Activated naive CD8-positive, alpha-beta T cell (primary cell): Measurements from ENCODE around the gene RUVBL2.

Experiments
- H3K27ac Mint-ChIP-seq: one replicate; pipeline ENCODE4 v1.8.0; 2021; ENCODE audit warnings: mixed read lengths
- H3K27me3 Mint-ChIP-seq: one replicate; pipeline ENCODE4 v1.8.0; 2021; ENCODE audit warnings: mixed read lengths
- H3K36me3 Mint-ChIP-seq: one replicate; pipeline ENCODE4 v1.8.0; 2021; ENCODE audit warnings: mixed read lengths
- H3K4me1 Mint-ChIP-seq: one replicate; pipeline ENCODE4 v1.8.0; 2021; ENCODE audit warnings: low read depth, mixed read lengths
- H3K4me3 Mint-ChIP-seq: one replicate; pipeline ENCODE4 v1.8.0; 2021; ENCODE audit warnings: mild to moderate bottlenecking, mixed read lengths
- H3K9me3 Mint-ChIP-seq: one replicate; pipeline ENCODE4 v1.8.0; 2021; ENCODE audit warnings: low read depth, mixed read lengths

RUVBL2 gene

GRCh38 chr19:48993175-48994034, at the start of gene RUVBL2, which contains the start of gene GYS1:
Gene RUVBL2, plus strand, starts transcription at chr19:48993887. Its CDS starts 25 bp downstream, at chr19:48993912.
Gene GYS1, minus strand, starts transcription at chr19:48993309. Its CDS starts 197 bp downstream, at chr19:48993112.
- H3K27ac Mint-ChIP-seq: peak within 1 kb of the TSS; percentile 98
- no peaks in the 10 kb centered on the region for H3K9me3 Mint-ChIP-seq
- H3K4me1 Mint-ChIP-seq: peaks cover 33% of the 10 kb centered on the region

GRCh38 chr19:48945415-48945814, 48.3 kb upstream of the RUVBL2 start:
- H3K27ac Mint-ChIP-seq: no peak overlapping the region

More at GRCh38 chr19:48993175-48994034, at the start of gene RUVBL2, which contains the start of gene GYS1:
- Mint-ChIP-seq H3K4me3 (peak within 1 kb of the TSS; percentile 97), H3K27me3 (no peaks in the 10 kb centered on the region), H3K36me3 (peaks cover 6% of the 10 kb centered on the region)

DNA sequence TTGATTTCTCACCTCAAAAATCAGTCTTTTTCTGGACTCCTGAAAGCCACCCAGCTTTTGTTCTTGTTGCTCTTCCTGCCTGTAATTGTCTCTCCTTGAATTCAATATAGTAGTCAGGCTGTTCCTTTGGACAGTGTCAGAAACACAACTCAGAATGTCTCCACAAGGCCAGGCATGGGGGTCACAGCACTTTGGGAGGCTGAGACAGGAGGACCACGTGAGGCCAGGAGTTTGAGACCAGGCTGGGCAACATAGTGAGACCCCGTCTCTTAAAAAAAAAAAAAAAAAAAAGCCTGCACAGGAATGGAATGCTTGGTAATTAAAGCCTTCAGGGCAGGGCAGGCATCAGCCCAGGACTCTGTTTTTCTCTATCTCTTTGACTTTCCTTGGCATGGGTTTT, 47.9 kb upstream of the RUVBL2 start:
- Mint-ChIP-seq H3K36me3 (peaks cover 6% of the 10 kb centered on the region), H3K4me3 (no peak overlapping the region), H3K27me3 (no peaks in the 10 kb centered on the region), H3K9me3 (no peaks in the 10 kb centered on the region), H3K4me1 (no peaks in the 10 kb centered on the region), H3K27ac (no peak overlapping the region)

More at GRCh38 chr19:48945415-48945814, 48.3 kb upstream of the RUVBL2 start:
- peaks cover 7% of the 10 kb centered on the region for H3K36me3 Mint-ChIP-seq
- no peaks in the 10 kb centered on the region for H3K4me1 Mint-ChIP-seq
- no peaks in the 10 kb centered on the region for H3K9me3 Mint-ChIP-seq
- H3K4me3 Mint-ChIP-seq: no peak overlapping the region
- H3K27me3 Mint-ChIP-seq: no peaks in the 10 kb centered on the region

GRCh38 chr19:48946463-48947257, 47.0 kb upstream of the RUVBL2 start:
- H3K36me3 Mint-ChIP-seq: no peaks in the 10 kb centered on the region
- no peak overlapping the region for H3K4me3 Mint-ChIP-seq
- no peaks in the 10 kb centered on the region for H3K4me1 Mint-ChIP-seq
- H3K27ac Mint-ChIP-seq: no peak overlapping the region
- H3K9me3 Mint-ChIP-seq: no peaks in the 10 kb centered on the region
- no peaks in the 10 kb centered on the region for H3K27me3 Mint-ChIP-seq

- H3K27me3 Mint-ChIP-seq: no peaks in the 10 kb centered on the region
- H3K36me3 Mint-ChIP-seq: no peaks in the 10 kb centered on the region
- H3K4me3 Mint-ChIP-seq: no peak overlapping the region
- no peaks in the 10 kb centered on the region for H3K9me3 Mint-ChIP-seq
- no peaks in the 10 kb centered on the region for H3K4me1 Mint-ChIP-seq
- H3K27ac Mint-ChIP-seq: no peak overlapping the region
These were observed 46.5 kb upstream of the RUVBL2 start for GRCh38 chr19:48947258-48947542.

- H3K27ac Mint-ChIP-seq: no peak overlapping the region
These were observed 43.5 kb upstream of the RUVBL2 start for GRCh38 chr19:48950159-48950558.

GRCh38 chr19:48950830-48951519, 42.7 kb upstream of the RUVBL2 start:
- Mint-ChIP-seq H3K36me3 (no peaks in the 10 kb centered on the region), H3K4me1 (peaks cover 10% of the 10 kb centered on the region), H3K4me3 (no peak overlapping the region), H3K27me3 (no peaks in the 10 kb centered on the region), H3K9me3 (no peaks in the 10 kb centered on the region), H3K27ac (no peak overlapping the region)

More at GRCh38 chr19:48950159-48950558, 43.5 kb upstream of the RUVBL2 start:
- Mint-ChIP-seq H3K9me3 (no peaks in the 10 kb centered on the region), H3K4me1 (peaks cover 3% of the 10 kb centered on the region), H3K4me3 (no peak overlapping the region), H3K27me3 (no peaks in the 10 kb centered on the region), H3K36me3 (no peaks in the 10 kb centered on the region)

- Mint-ChIP-seq H3K27me3 (no peaks in the 10 kb centered on the region), H3K4me3 (peak overlapping the region; percentile 5)
These were observed 40.5 kb upstream of the RUVBL2 start for GRCh38 chr19:48953141-48953540.

DNA sequence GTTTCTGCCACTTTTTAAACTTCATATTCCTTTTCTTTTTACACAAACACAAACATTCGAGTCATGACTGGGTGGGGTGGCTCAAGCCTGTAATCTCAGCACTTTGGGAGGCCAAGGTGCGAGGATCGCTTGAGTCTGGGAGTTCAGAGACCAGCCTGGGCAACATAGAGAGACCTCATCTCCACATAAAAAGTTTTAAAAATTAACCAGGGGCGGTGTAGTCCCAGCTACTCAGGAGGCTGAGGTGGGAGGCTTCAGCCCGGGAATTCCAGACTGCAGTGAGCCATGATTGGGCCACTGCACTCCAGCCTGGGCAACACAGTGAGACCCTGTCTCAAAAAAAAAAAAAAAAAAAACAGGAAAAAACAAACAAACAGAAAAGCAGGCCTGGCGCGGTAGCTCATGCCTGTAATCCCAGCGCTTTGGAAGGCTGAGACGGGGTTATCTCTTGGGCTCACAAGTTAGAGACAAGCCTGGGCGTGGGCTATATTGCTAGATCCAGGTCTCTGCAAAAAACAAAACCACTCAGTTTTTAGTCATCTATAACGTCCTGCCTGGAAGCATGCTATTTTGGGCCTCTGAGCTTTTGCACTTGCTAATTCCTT, 39.6 kb upstream of the RUVBL2 start:
- H3K36me3 Mint-ChIP-seq: peaks cover 3% of the 10 kb centered on the region
- H3K4me1 Mint-ChIP-seq: peaks cover 26% of the 10 kb centered on the region
- no peaks in the 10 kb centered on the region for H3K9me3 Mint-ChIP-seq
- peak overlapping the region; percentile 92 for H3K27ac Mint-ChIP-seq
- H3K4me3 Mint-ChIP-seq: peak overlapping the region; percentile 87
- H3K27me3 Mint-ChIP-seq: no peaks in the 10 kb centered on the region

More at GRCh38 chr19:48953141-48953540, 40.5 kb upstream of the RUVBL2 start:
- H3K9me3 Mint-ChIP-seq: no peaks in the 10 kb centered on the region
- peaks cover 24% of the 10 kb centered on the region for H3K4me1 Mint-ChIP-seq
- no peak overlapping the region for H3K27ac Mint-ChIP-seq
- peaks cover 3% of the 10 kb centered on the region for H3K36me3 Mint-ChIP-seq

DNA sequence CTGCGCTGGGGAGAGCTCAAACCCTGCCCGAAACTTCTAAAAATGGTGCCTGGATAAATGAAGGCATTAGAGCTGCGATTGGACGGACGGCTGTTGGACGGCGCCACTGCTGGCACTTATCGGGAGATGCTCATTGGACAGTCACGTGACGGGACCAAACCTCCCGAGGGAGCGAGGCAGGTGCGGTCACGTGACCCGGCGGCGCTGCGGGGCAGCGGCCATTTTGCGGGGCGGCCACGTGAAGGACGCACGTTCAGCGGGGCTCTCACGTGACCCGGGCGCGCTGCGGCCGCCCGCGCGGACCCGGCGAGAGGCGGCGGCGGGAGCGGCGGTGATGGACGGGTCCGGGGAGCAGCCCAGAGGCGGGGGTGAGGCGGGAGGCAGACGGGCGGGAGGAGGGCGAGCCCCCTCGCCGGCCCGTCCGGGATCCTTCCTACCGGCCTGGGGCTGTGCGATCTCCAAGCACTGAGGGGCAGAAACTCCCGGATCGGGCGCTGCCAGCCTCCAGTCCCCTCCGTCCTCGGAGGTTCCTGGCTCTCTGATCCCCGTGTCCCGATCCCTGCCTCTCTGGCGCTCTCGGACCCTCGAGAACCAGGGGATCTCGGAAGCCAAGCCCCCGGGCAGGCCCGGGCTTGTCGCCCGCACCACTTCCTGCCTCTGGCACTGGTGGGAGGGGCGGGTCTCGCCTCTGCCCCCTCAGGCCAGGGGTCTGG, 38.9 kb upstream of the RUVBL2 start, which contains the start of gene BAX:
TSS of gene BAX (plus strand) at position 281 of the 713 bp plus-strand sequence. CDS start at position 335, 54 bp downstream.
- Mint-ChIP-seq H3K27ac (peak within 1 kb of the TSS; percentile 92), H3K4me1 (peaks cover 26% of the 10 kb centered on the region), H3K36me3 (peaks cover 3% of the 10 kb centered on the region), H3K27me3 (no peaks in the 10 kb centered on the region), H3K9me3 (no peaks in the 10 kb centered on the region), H3K4me3 (peak within 1 kb of the TSS; percentile 90)

DNA sequence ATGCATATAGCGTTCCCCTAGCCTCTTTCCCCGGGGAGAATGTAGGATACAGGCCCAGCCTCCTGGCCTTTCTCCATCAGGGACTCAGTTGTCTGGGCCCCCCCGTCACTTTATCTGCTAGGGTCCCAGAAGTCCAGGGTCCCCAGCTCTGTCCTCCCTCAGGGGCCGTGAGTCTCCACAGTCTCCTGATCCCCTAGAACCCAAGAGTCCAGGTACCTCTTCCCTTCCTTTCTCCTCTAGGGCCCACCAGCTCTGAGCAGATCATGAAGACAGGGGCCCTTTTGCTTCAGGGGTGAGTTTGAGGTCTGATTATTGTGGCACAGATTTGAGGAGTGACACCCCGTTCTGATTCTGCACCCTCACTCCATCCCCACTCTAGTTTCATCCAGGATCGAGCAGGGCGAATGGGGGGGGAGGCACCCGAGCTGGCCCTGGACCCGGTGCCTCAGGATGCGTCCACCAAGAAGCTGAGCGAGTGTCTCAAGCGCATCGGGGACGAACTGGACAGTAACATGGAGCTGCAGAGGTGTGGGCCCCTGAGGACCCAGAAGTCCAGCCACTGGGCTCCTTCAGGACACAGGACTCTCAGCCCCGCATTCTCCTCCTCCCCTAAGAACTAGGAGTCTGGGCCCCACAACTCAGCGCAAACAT, 38.3 kb upstream of the RUVBL2 start:
- H3K27ac Mint-ChIP-seq: peak overlapping the region; percentile 75
- H3K9me3 Mint-ChIP-seq: no peaks in the 10 kb centered on the region
- peaks cover 3% of the 10 kb centered on the region for H3K36me3 Mint-ChIP-seq
- H3K27me3 Mint-ChIP-seq: no peaks in the 10 kb centered on the region
- H3K4me1 Mint-ChIP-seq: peaks cover 26% of the 10 kb centered on the region
- peak overlapping the region; percentile 90 for H3K4me3 Mint-ChIP-seq

DNA sequence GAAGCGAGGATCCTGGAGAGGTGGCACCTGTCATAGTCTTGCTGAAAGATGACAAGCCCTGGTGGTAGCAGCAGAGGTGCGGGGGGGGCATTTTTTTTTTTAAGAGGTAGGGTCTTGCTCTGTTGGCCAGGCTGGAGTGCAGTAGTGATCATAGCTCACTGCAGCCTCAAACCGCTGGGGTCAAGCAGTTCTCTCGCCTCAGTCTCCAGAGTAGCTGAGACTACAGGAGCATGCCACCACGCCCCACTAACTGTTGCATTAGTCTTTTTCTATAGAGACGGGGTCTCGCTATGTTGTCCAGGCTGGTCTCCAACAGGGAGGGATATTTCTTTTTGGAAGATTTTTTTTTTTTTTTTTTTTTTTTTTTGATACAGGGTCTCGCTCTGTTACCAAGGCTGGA, 35.7 kb upstream of the RUVBL2 start:
- H3K36me3 Mint-ChIP-seq: peaks cover 3% of the 10 kb centered on the region
- no peaks in the 10 kb centered on the region for H3K9me3 Mint-ChIP-seq
- H3K4me1 Mint-ChIP-seq: peaks cover 43% of the 10 kb centered on the region
- H3K4me3 Mint-ChIP-seq: peak overlapping the region; percentile 32
- no peak overlapping the region for H3K27ac Mint-ChIP-seq
- H3K27me3 Mint-ChIP-seq: no peaks in the 10 kb centered on the region

GRCh38 chr19:48959341-48960239, 34.1 kb upstream of the RUVBL2 start:
- H3K27ac Mint-ChIP-seq: no peak overlapping the region
- H3K4me1 Mint-ChIP-seq: peaks cover 55% of the 10 kb centered on the region
- no peak overlapping the region for H3K4me3 Mint-ChIP-seq
- H3K9me3 Mint-ChIP-seq: no peaks in the 10 kb centered on the region
- peaks cover 3% of the 10 kb centered on the region for H3K36me3 Mint-ChIP-seq
- H3K27me3 Mint-ChIP-seq: no peaks in the 10 kb centered on the region
